GM12872 (cell line): ENCODE data around the gene CEP57L1.

ENCODE experiments used
- CTCF ChIP-seq: IDR thresholded peaks from 3 replicates; pipeline ENCODE4 v1.5.1; 2011; ENCODE audit warnings: low read depth, mild to moderate bottlenecking, low read length, moderate library complexity; ENCODE audit not compliant: insufficient read depth

The CEP57L1 gene

DNA sequence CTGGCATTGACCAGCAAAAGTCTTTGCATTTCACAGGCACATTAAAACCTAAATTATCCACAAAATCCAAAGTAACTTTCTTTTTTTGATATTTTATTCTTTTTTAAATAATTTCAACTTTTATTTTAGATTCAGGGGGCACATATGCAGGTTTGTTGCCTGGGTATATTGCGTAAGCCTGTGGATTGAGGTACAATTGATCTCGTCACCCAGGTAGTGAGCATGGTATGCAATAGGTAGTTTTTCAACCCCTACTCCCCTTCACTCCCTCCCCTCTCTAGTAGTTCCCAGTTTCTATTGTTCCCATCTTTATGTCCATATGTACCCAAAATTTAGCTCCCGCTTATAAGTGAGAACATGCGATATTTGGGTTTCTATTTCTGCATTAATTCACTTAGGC, 97.6 kb downstream of the CEP57L1 start:
- TF ChIP-seq CTCF: no peak

- no peak for TF ChIP-seq CTCF
Observed at GRCh38 chr6:109194880-109195279, 99.6 kb downstream of the CEP57L1 start.

GRCh38 chr6:109197061-109197460, 101.8 kb downstream of the CEP57L1 start:
- no peak for TF ChIP-seq CTCF

GRCh38 chr6:109202409-109203264, 107.3 kb downstream of the CEP57L1 start:
- no peak for TF ChIP-seq CTCF

DNA sequence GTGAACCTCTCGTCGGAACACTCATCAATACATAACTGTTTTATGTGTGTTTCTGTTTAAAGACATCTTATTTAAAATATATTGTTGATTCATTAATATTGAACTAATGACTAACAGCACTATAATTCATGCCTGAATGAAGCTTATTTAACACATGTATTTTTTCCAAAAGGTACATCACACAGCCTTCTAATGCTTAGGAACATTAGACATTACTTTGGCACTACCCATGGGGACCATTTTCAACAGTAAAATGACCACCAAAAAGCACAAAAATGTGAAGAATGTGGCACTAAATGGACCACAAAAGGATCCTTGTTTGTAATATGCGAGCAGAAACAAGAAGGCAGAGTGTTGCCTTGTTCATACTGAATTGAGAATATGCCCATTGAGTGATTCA, 109.2 kb downstream of the CEP57L1 start:
- no peak for TF ChIP-seq CTCF

- no peak for TF ChIP-seq CTCF
Observed at GRCh38 chr6:109212683-109213082, 117.4 kb downstream of the CEP57L1 start.
